Mucosa of rectum (tissue), 2 donors: Measurements from ENCODE around the gene SCGB1D2.

Source experiments
- H3K27ac ChIP-seq, 2 donors: one replicate each; pipeline ENCODE4 v1.7.0; 2013; ENCODE audit warnings: inconsistent platforms in 2 of 2, low read depth in 2 of 2, low read length in 2 of 2
- H3K27me3 ChIP-seq, 2 donors: one replicate each; pipeline ENCODE4 v1.7.0; 2013; ENCODE audit warnings: low read length in 2 of 2; ENCODE audit not compliant: control insufficient read depth in 2 of 2, insufficient read depth in 2 of 2
- H3K36me3 ChIP-seq, 2 donors: one replicate each; pipeline ENCODE4 v1.7.0; 2013; ENCODE audit warnings: low read length in 2 of 2; ENCODE audit not compliant: control insufficient read depth in 2 of 2, insufficient read depth in 2 of 2
- H3K4me1 ChIP-seq, 2 donors: one replicate each; pipeline ENCODE4 v1.7.0; 2013; ENCODE audit warnings: low read length in 2 of 2, mild to moderate bottlenecking in 1 of 2; ENCODE audit not compliant: control insufficient read depth in 2 of 2, insufficient read depth in 2 of 2
- H3K4me3 ChIP-seq, 2 donors: one replicate each; pipeline ENCODE4 v1.7.0; 2013; ENCODE audit warnings: low read length in 2 of 2
- H3K9ac ChIP-seq, 2 donors: one replicate each; pipeline ENCODE4 v1.7.0; 2013; ENCODE audit warnings: low read length in 2 of 2, low read depth in 1 of 2, mild to moderate bottlenecking in 1 of 2
- H3K9me3 ChIP-seq, 2 donors: one replicate each; pipeline ENCODE4 v1.7.0; 2013; ENCODE audit warnings: low read length in 2 of 2; ENCODE audit not compliant: control insufficient read depth in 2 of 2
- donor health status: healthy.
- donor health status: Normal muscosa, but diverticular disease.

Gene SCGB1D2

GRCh38 chr11:62208785-62209144, 33.3 kb upstream of the SCGB1D2 start:
- H3K9ac ChIP-seq = peak overlapping the region in 1 of 2 donors; percentile 1
- H3K9me3 ChIP-seq = no peaks in the 10 kb centered on the region
- H3K4me1 ChIP-seq = peaks cover 3 to 7% of the 10 kb centered on the region in 2 donors

GRCh38 chr11:62217191-62217748, 24.8 kb upstream of the SCGB1D2 start:
- Histone ChIP-seq H3K27me3 (no peaks in the 10 kb centered on the region), H3K9me3 (peaks cover 3 to 6% of the 10 kb centered on the region in 2 donors), H3K27ac (no peak overlapping the region), H3K4me3 (no peak overlapping the region), H3K4me1 (no peaks in the 10 kb centered on the region), H3K36me3 (no peaks in the 10 kb centered on the region), H3K9ac (no peak overlapping the region)

More at GRCh38 chr11:62208785-62209144, 33.3 kb upstream of the SCGB1D2 start:
- Histone ChIP-seq H3K4me3 (no peak overlapping the region), H3K27me3 (peaks cover 0 to 5% of the 10 kb centered on the region in 2 donors), H3K36me3 (no peaks in the 10 kb centered on the region), H3K27ac (no peak overlapping the region)

DNA sequence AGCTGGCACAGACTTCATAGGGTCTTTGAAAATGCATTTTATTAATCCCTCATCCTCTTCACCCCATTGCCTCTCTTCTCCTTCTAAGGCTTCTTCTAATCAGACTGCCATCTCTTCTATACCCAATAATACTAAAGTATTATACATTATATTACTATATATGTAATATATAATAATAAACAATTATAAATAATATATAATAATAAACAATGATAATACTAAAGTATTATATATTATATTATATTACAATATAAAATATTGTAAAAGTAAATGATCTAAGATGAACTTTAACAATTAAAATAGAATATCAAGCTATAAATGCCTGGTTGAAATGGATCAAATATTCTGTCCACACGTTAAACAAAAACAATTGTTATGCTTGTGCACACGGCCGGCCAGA, 20.5 kb upstream of the SCGB1D2 start:
- Histone ChIP-seq H3K36me3 (no peaks in the 10 kb centered on the region), H3K9ac (no peak overlapping the region)

GRCh38 chr11:62223095-62223494, 18.9 kb upstream of the SCGB1D2 start:
- Histone ChIP-seq H3K4me3 (no peak overlapping the region), H3K9me3 (peaks cover 6 to 20% of the 10 kb centered on the region in 2 donors), H3K27ac (no peak overlapping the region), H3K36me3 (no peaks in the 10 kb centered on the region), H3K4me1 (no peaks in the 10 kb centered on the region), H3K27me3 (no peaks in the 10 kb centered on the region), H3K9ac (no peak overlapping the region)

More for the DNA sequence above, 20.5 kb upstream of the SCGB1D2 start:
- no peaks in the 10 kb centered on the region for H3K4me1 ChIP-seq
- no peaks in the 10 kb centered on the region for H3K27me3 ChIP-seq
- no peak overlapping the region for H3K4me3 ChIP-seq
- H3K27ac ChIP-seq = no peak overlapping the region
- peaks cover 6 to 20% of the 10 kb centered on the region in 2 donors for H3K9me3 ChIP-seq

DNA sequence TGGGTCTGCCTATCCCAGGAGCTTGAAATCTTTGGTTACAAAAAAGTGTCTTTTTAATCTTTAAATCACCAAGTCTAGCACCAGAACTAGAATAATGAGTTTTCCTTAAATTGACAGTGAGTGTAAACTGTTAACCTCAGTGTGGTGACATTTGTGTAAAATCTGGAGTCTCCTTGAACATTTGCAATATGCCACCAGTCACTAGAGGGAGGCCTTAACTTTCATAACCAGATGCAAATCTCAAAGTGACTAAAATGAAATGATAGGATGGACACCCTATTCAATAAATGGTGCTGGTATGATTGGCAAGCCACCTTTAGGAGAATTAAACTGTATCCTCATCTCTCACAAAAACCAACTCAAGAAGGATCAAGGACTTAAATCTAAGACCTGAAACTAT, 8.3 kb upstream of the SCGB1D2 start:
- Histone ChIP-seq H3K9ac (no peak overlapping the region), H3K9me3 (no peaks in the 10 kb centered on the region), H3K27me3 (peaks cover 2 to 7% of the 10 kb centered on the region in 2 donors), H3K36me3 (no peaks in the 10 kb centered on the region), H3K27ac (no peak overlapping the region), H3K4me3 (no peak overlapping the region), H3K4me1 (no peaks in the 10 kb centered on the region)

DNA sequence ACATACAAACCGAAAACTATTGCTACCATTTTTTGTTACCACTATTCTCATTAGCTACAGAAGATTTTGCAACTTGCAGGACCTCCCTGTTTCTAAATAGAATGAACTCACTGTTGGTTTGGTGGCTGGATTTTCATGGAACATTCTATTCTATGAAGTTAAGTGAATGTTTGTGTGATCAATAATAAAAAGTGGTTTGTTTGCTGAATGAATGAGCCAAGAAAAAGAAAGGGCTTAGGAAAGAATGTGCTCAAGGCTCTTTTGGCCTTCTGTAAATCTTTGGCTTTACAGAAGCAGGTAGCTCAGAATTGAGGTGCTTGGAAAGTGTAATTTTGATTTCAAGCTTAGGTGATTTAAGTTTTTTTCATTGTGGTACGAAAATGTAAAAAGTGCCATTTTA, 5.9 kb upstream of the SCGB1D2 start:
- Histone ChIP-seq H3K9ac (no peak overlapping the region), H3K27me3 (peaks cover 2 to 8% of the 10 kb centered on the region in 2 donors), H3K27ac (no peak overlapping the region), H3K4me3 (no peak overlapping the region), H3K9me3 (no peaks in the 10 kb centered on the region), H3K4me1 (no peaks in the 10 kb centered on the region), H3K36me3 (no peaks in the 10 kb centered on the region)

GRCh38 chr11:62237499-62237898, 4.5 kb upstream of the SCGB1D2 start:
- H3K9me3 ChIP-seq = no peaks in the 10 kb centered on the region
- no peaks in the 10 kb centered on the region for H3K36me3 ChIP-seq
- no peak overlapping the region for H3K9ac ChIP-seq
- peaks cover 2 to 8% of the 10 kb centered on the region in 2 donors for H3K27me3 ChIP-seq
- H3K27ac ChIP-seq = no peak overlapping the region
- H3K4me3 ChIP-seq = no peak overlapping the region
- no peaks in the 10 kb centered on the region for H3K4me1 ChIP-seq

DNA sequence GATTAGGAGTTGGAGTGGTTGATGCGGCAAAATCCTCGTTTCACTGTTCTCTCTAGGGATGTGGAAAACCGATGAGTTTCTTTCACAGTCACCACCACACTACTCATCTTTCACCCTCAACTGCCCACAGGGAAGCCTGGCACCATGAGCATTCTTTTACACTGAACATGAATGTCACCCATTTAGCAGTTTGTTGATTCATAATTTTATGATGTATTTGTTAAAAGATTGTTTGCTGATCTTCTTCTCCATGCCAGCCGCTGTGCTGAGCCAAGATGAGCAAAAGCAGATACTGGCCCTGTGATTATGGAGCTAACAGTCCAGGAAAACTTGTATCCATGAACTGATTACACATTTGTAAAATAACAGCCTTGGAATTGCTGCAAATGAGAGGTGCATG, 3.9 kb upstream of the SCGB1D2 start:
- H3K9ac ChIP-seq = no peak overlapping the region

DNA sequence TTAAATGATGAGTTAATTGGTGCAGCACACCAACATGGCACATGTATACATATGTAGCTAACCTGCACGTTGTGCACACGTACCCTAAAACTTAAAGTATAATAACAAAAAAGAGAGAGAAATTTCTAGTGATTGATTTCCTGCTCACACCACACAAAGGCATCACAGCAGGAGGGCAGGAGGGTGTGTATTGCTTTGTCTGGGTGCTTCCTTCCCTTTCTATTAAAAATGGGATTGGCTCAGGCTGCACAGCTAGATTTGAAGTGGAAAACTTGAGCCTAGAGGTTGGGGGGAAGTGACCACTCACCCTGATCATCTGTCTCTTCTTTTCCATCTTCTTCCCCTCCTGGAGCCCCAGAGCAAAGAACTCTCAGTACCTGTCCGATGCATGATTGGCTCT, 944 bp upstream of the SCGB1D2 start:
- Histone ChIP-seq H3K27me3 (peaks cover 0 to 4% of the 10 kb centered on the region in 2 donors), H3K27ac (no peak overlapping the region)

More for the DNA sequence above, 3.9 kb upstream of the SCGB1D2 start:
- no peak overlapping the region for H3K27ac ChIP-seq
- no peaks in the 10 kb centered on the region for H3K4me1 ChIP-seq
- H3K4me3 ChIP-seq = no peak overlapping the region
- no peaks in the 10 kb centered on the region for H3K36me3 ChIP-seq
- peaks cover 2 to 8% of the 10 kb centered on the region in 2 donors for H3K27me3 ChIP-seq
- H3K9me3 ChIP-seq = no peaks in the 10 kb centered on the region

GRCh38 chr11:62245271-62245753, 3.3 kb downstream of the SCGB1D2 start:
- Histone ChIP-seq H3K36me3 (no peaks in the 10 kb centered on the region), H3K27me3 (peaks cover 0 to 3% of the 10 kb centered on the region in 2 donors), H3K4me3 (no peak overlapping the region), H3K27ac (no peak overlapping the region), H3K9me3 (no peaks in the 10 kb centered on the region), H3K4me1 (no peaks in the 10 kb centered on the region), H3K9ac (no peak overlapping the region)

More for the DNA sequence above, 944 bp upstream of the SCGB1D2 start:
- Histone ChIP-seq H3K9me3 (no peaks in the 10 kb centered on the region), H3K4me3 (no peak overlapping the region), H3K4me1 (no peaks in the 10 kb centered on the region), H3K9ac (no peak overlapping the region), H3K36me3 (no peaks in the 10 kb centered on the region)
